GM19239 (cell line): ENCODE measurements around the gene LDLRAD4.

Experiments used
- DNase-seq: peaks from one replicate; pipeline ENCODE4 v3.0.0; 2011; ENCODE audit warnings: low spot score; ENCODE audit not compliant: insufficient read length
- FAIRE-seq: peaks from 2 replicates; lab custom pipeline; 2011; peaks lifted over from hg19 to GRCh38; lab: Jason Lieb, UNC

Gene LDLRAD4

GRCh38 chr18:13414521-13414920, 196.0 kb downstream of the LDLRAD4 start:
- no peak for DNase-seq

GRCh38 chr18:13415736-13416135, 197.2 kb downstream of the LDLRAD4 start:
- no peak for FAIRE-seq
- no peak for DNase-seq

More at GRCh38 chr18:13414521-13414920, 196.0 kb downstream of the LDLRAD4 start:
- FAIRE-seq = no peak

GRCh38 chr18:13416208-13416607, 197.6 kb downstream of the LDLRAD4 start:
- DNase-seq = no peak
- FAIRE-seq = no peak

GRCh38 chr18:13416848-13417247, 198.3 kb downstream of the LDLRAD4 start:
- DNase-seq (no peak), FAIRE-seq (no peak)

GRCh38 chr18:13418013-13418710, 199.6 kb downstream of the LDLRAD4 start:
- DNase-seq (no peak), FAIRE-seq (no peak)

GRCh38 chr18:13420969-13421686, 202.6 kb downstream of the LDLRAD4 start:
- DNase-seq = no peak
- no peak for FAIRE-seq

- DNase-seq = no peak
- FAIRE-seq = no peak
Observed at GRCh38 chr18:13422541-13423147, 204.1 kb downstream of the LDLRAD4 start.

- no peak for DNase-seq
- no peak for FAIRE-seq
Observed at GRCh38 chr18:13423352-13423751, 204.8 kb downstream of the LDLRAD4 start.

- DNase-seq = no peak
- no peak for FAIRE-seq
Observed at GRCh38 chr18:13424363-13424762, 205.8 kb downstream of the LDLRAD4 start.

GRCh38 chr18:13425357-13426091, 207.0 kb downstream of the LDLRAD4 start:
- no peak for DNase-seq
- no peak for FAIRE-seq

GRCh38 chr18:13427354-13427753, 208.8 kb downstream of the LDLRAD4 start:
- no peak for DNase-seq
- FAIRE-seq = no peak

GRCh38 chr18:13428319-13428718, 209.8 kb downstream of the LDLRAD4 start:
- no peak for FAIRE-seq

GRCh38 chr18:13429016-13429415, 210.5 kb downstream of the LDLRAD4 start:
- no peak for FAIRE-seq
- DNase-seq = no peak

More at GRCh38 chr18:13428319-13428718, 209.8 kb downstream of the LDLRAD4 start:
- no peak for DNase-seq

- no peak for DNase-seq
- no peak for FAIRE-seq
Observed at GRCh38 chr18:13429884-13430510, 211.4 kb downstream of the LDLRAD4 start.

- DNase-seq (no peak), FAIRE-seq (no peak)
Observed at GRCh38 chr18:13430663-13431062, 212.1 kb downstream of the LDLRAD4 start.

GRCh38 chr18:13431886-13432285, 213.3 kb downstream of the LDLRAD4 start:
- DNase-seq = no peak
- FAIRE-seq = no peak

GRCh38 chr18:13433125-13433524, 214.6 kb downstream of the LDLRAD4 start:
- no peak for DNase-seq
- no peak for FAIRE-seq

GRCh38 chr18:13433685-13434084, 215.1 kb downstream of the LDLRAD4 start:
- FAIRE-seq (no peak), DNase-seq (no peak)

- FAIRE-seq (no peak), DNase-seq (no peak)
Observed at GRCh38 chr18:13434854-13435253, 216.3 kb downstream of the LDLRAD4 start.
